Glomerular endothelial cell (primary cell): ENCODE measurements around the gene RGMA. TPM values are rescaled to one million over a fixed set of nuclear protein-coding genes. Genes with fewer than 3 reads are reported as not detected.
"Not testable (repeated sequence)": the region's sequence is repeated elsewhere in the genome, so short reads cannot be mapped to it uniquely, and the experiment has no call there.

ENCODE experiments used
- DNase-seq: peaks from one replicate; pipeline ENCODE4 v3.0.0-alpha.2; 2011; ENCODE audit warnings: low read depth, low spot score; ENCODE audit errors: extremely low read depth
- total RNA-seq: library from RNA; depleted of rRNA; stranded (reverse); fragments of >200 nt; gene quantifications from 2 replicates; pipeline ENCODE4 v1.2.3, GENCODE V29; 2015

RGMA gene
- total RNA-seq, 1 donor from 2014 or later: 0.35 TPM

- no peak for DNase-seq
Measured at GRCh38 chr15:93035953-93036810, 52.8 kb downstream of the RGMA start.

GRCh38 chr15:93035092-93035915, 53.7 kb downstream of the RGMA start:
- no peak for DNase-seq

- no peak for DNase-seq
Measured at GRCh38 chr15:93034512-93034911, 54.5 kb downstream of the RGMA start.

- no peak for DNase-seq
Measured at GRCh38 chr15:93033434-93034045, 55.5 kb downstream of the RGMA start.

- not testable (repeated sequence) for DNase-seq
Measured at GRCh38 chr15:93032515-93033206, 56.4 kb downstream of the RGMA start.

- DNase-seq: not testable (repeated sequence)
Measured at GRCh38 chr15:93031557-93032384, 57.2 kb downstream of the RGMA start.

- DNase-seq: no peak
Measured at GRCh38 chr15:93031103-93031464, 57.9 kb downstream of the RGMA start.

GRCh38 chr15:93030430-93031102, 58.4 kb downstream of the RGMA start:
- no peak for DNase-seq

GRCh38 chr15:93029836-93030429, 59.1 kb downstream of the RGMA start:
- no peak for DNase-seq

- no peak for DNase-seq
Measured at GRCh38 chr15:93029214-93029835, 59.7 kb downstream of the RGMA start.

- DNase-seq: no peak
Measured at GRCh38 chr15:93028632-93029213, 60.3 kb downstream of the RGMA start.

GRCh38 chr15:93028111-93028631, 60.8 kb downstream of the RGMA start:
- DNase-seq: no peak

GRCh38 chr15:93027413-93027812, 61.6 kb downstream of the RGMA start:
- no peak for DNase-seq

GRCh38 chr15:93026380-93026817, 62.6 kb downstream of the RGMA start:
- DNase-seq: no peak

GRCh38 chr15:93025625-93025982, 63.4 kb downstream of the RGMA start:
- no peak for DNase-seq

- DNase-seq: no peak
Measured at GRCh38 chr15:93024716-93025624, 64.0 kb downstream of the RGMA start.

- no peak for DNase-seq
Measured at GRCh38 chr15:93024293-93024692, 64.7 kb downstream of the RGMA start.
